ENCODE results near the gene DGCR2. TPM values are rescaled to one million over a fixed set of nuclear protein-coding genes. Genes with fewer than 3 reads are reported as not detected.

Gene DGCR2
- total and polyA plus RNA-seq, 2 experiments from 2014 or later: 25.6 to 42.7 TPM

DNA sequence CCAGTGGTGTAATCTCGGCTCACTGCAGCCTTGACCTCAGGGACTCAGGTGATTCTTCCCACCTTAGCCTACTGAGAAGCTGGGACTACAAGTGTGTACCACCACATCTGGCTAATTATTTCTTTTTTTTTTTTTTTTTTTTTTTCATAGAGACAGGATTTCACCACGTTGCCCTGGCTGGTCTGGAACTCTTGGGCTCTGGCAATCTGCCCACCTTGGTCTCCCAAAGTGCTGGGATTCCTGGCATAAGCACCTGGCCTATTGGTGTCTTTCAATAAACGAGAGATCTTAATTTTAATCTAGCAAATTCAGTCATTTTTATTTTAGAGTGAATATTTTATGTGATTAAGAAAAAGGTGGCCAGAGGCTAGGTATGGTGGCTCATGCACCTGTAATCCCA is 40.1 kb downstream of the DGCR2 start:
- no peaks in the 10 kb centered on the region; the same call in 1 of the 2 replicates for H4K20me1 ChIP-seq (ENCODE audit: insufficient read depth)
- H3K4me2 ChIP-seq (ENCODE audit: unreplicated experiment): no peak overlapping the region
- no peak for DNase-seq
- 0 out of 2 replicates have a peak, but pooled peaks cover 8% of the 10 kb centered on the region for H3K79me2 ChIP-seq (ENCODE audit: insufficient read depth)
- peaks cover 14% of the 10 kb centered on the region for H3F3A ChIP-seq (ENCODE audit: insufficient read depth)
- no peak overlapping the region for H3K27ac ChIP-seq
- no peak overlapping the region for H3K4me3 ChIP-seq
- H3K36me3 ChIP-seq (ENCODE audit: low read depth): peaks cover 10% of the 10 kb centered on the region; the same call in 1 of the 2 replicates
- peaks cover 13% of the 10 kb centered on the region for H3K4me1 ChIP-seq (ENCODE audit: insufficient read depth)
- TF ChIP-seq EZH2phosphoT487 (IDR thresholded peaks at IDR 0.05; ENCODE audit: insufficient read depth, low read depth) (no peak), EZH2 (IDR thresholded peaks at IDR 0.05; ENCODE audit: insufficient read depth, poor library complexity, severe bottlenecking) (no peak)
- no peaks in the 10 kb centered on the region for H3K27me3 ChIP-seq (replicated peaks; ENCODE audit: insufficient read depth)
- H2AFZ ChIP-seq: no peak overlapping the region
- H3K9me2 ChIP-seq (ENCODE audit: insufficient read depth): no peaks in the 10 kb centered on the region
- in situ Hi-C loops (cut with MboI): no loop called here
- H3K9me3 ChIP-seq (ENCODE audit: low read depth): no peaks in the 10 kb centered on the region
- 95 to 98% methylated on average over 3 of the region's 3 CpGs for WGBS, 2 experiments (ENCODE audit: low coverage in 1 of 2, low lambda C conversion rate in 2 of 2, missing lambda C conversion rate in 2 of 2)
- H3K9ac ChIP-seq: no peak overlapping the region

DNA sequence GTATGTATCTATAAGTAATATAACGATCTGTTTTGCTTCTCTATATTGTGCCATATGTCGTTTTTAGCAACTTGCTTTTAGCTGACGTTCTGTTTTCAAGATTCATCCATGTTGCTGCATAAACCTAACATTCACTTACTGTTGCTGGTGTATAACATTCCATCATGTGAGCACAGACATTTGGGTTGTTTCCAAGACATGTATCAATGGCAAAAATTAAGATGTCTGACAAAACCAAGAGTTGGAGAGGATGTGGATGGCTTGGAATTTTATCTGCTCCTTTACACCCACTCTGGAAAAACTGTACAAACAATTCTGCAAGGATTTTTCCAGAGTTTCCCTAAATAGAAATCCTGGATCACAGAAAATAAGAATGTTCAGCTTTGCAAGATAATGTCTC is 40.9 kb downstream of the DGCR2 start:
- in situ Hi-C loops (cut with MboI): no loop called here
- Histone ChIP-seq H3K4me1 (ENCODE audit: insufficient read depth) (peaks cover 5% of the 10 kb centered on the region), H2AFZ (no peak overlapping the region), H3K4me3 (no peak overlapping the region), H3K9me2 (ENCODE audit: insufficient read depth) (no peaks in the 10 kb centered on the region), H4K20me1 (ENCODE audit: insufficient read depth) (no peaks in the 10 kb centered on the region; the same call in 1 of the 2 replicates), H3K36me3 (ENCODE audit: low read depth) (peaks cover 10% of the 10 kb centered on the region; the same call in 1 of the 2 replicates), H3K79me2 (ENCODE audit: insufficient read depth) (0 out of 2 replicates have a peak, but pooled peaks cover 8% of the 10 kb centered on the region), H3K27me3 (replicated peaks; ENCODE audit: insufficient read depth) (no peaks in the 10 kb centered on the region), H3K4me2 (ENCODE audit: unreplicated experiment) (no peak overlapping the region), H3K9ac (no peak overlapping the region), H3K9me3 (ENCODE audit: low read depth) (no peaks in the 10 kb centered on the region), H3F3A (ENCODE audit: insufficient read depth) (peaks cover 9% of the 10 kb centered on the region), H3K27ac (no peak overlapping the region)
- 44 to 57% methylated on average over 3 of the region's 3 CpGs for WGBS, 2 experiments (ENCODE audit: low coverage in 1 of 2, low lambda C conversion rate in 2 of 2, missing lambda C conversion rate in 2 of 2)
- no peak for DNase-seq
- TF ChIP-seq EZH2 (IDR thresholded peaks at IDR 0.05; ENCODE audit: insufficient read depth, poor library complexity, severe bottlenecking) (no peak), EZH2phosphoT487 (IDR thresholded peaks at IDR 0.05; ENCODE audit: insufficient read depth, low read depth) (no peak)

DNA sequence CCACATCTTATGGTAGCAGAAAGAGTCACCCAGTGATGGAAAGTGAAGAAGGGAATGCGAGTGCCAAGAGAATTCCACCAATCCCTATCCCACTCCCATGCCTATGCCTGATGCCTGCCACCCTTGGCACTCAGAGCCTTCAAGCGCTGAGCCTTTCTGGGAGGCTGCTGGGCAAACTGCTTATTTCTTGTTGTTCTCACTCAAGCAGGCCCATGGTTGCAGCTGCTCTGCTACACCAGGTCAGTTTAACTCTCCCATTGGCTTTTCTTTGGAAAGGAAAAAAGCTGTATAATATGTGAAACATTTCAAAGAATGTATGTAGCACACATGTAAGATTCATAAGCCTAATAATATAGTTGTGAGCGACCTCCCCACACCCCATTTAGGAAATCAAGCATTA is 41.4 kb downstream of the DGCR2 start:
- no peak for DNase-seq
- Histone ChIP-seq H3K27ac (no peak overlapping the region), H3K4me3 (no peak overlapping the region), H3K79me2 (ENCODE audit: insufficient read depth) (0 out of 2 replicates have a peak, but pooled peaks cover 8% of the 10 kb centered on the region), H3K27me3 (replicated peaks; ENCODE audit: insufficient read depth) (no peaks in the 10 kb centered on the region), H3K4me2 (ENCODE audit: unreplicated experiment) (no peak overlapping the region), H4K20me1 (ENCODE audit: insufficient read depth) (no peaks in the 10 kb centered on the region), H3K9me3 (ENCODE audit: low read depth) (no peaks in the 10 kb centered on the region), H3K36me3 (ENCODE audit: low read depth) (peaks cover 10% of the 10 kb centered on the region; the same call in 1 of the 2 replicates), H3K9ac (no peak overlapping the region), H3K4me1 (ENCODE audit: insufficient read depth) (0 out of 2 replicates have a peak, but pooled peaks cover under 1% of the 10 kb centered on the region), H3K9me2 (ENCODE audit: insufficient read depth) (no peaks in the 10 kb centered on the region), H2AFZ (no peak overlapping the region), H3F3A (ENCODE audit: insufficient read depth) (0 out of 2 replicates have a peak, but pooled peaks cover 4% of the 10 kb centered on the region)
- TF ChIP-seq EZH2 (IDR thresholded peaks at IDR 0.05; ENCODE audit: insufficient read depth, poor library complexity, severe bottlenecking) (no peak), EZH2phosphoT487 (IDR thresholded peaks at IDR 0.05; ENCODE audit: insufficient read depth, low read depth) (no peak)
- in situ Hi-C loops (cut with MboI): no loop called here
- WGBS, 2 experiments (ENCODE audit: low coverage in 1 of 2, low lambda C conversion rate in 2 of 2, missing lambda C conversion rate in 2 of 2): 98 to 100% methylated on average over 3 of the region's 3 CpGs

DNA sequence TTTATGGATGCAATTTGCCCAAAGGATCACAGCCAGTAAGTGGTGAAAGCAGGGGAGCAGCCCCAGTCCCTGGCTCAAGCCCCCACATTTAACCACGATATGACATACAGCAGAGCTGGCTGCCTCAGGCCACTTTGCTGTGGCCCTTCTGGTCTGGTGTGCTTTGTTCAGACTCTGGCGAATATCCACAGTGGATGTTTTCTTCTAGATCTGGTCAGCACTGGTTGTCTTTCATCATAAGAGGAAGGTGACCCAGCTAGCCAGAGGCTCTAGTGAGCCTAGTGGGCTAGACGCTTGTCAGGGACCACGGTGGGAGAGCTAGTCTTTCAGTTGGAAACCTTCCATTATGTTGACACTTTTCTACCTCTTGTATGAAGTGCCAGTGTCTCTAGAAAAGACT is 42.5 kb downstream of the DGCR2 start:
- no peak for DNase-seq
- WGBS, 2 experiments (ENCODE audit: low coverage in 1 of 2, low lambda C conversion rate in 2 of 2, missing lambda C conversion rate in 2 of 2): 86 to 91% methylated on average over 4 of the region's 4 CpGs
- TF ChIP-seq EZH2 (IDR thresholded peaks at IDR 0.05; ENCODE audit: insufficient read depth, poor library complexity, severe bottlenecking): no peak
- TF ChIP-seq EZH2phosphoT487 (IDR thresholded peaks at IDR 0.05; ENCODE audit: insufficient read depth, low read depth): no peak
- Histone ChIP-seq H3K36me3 (ENCODE audit: low read depth) (peaks cover 10% of the 10 kb centered on the region; the same call in 1 of the 2 replicates), H3K79me2 (ENCODE audit: insufficient read depth) (0 out of 2 replicates have a peak, but pooled peaks cover 8% of the 10 kb centered on the region), H3K9me2 (ENCODE audit: insufficient read depth) (no peaks in the 10 kb centered on the region), H3F3A (ENCODE audit: insufficient read depth) (no peaks in the 10 kb centered on the region), H3K27me3 (replicated peaks; ENCODE audit: insufficient read depth) (no peaks in the 10 kb centered on the region), H2AFZ (no peak overlapping the region), H3K4me2 (ENCODE audit: unreplicated experiment) (no peak overlapping the region), H3K9me3 (ENCODE audit: low read depth) (no peaks in the 10 kb centered on the region), H3K4me1 (ENCODE audit: insufficient read depth) (no peaks in the 10 kb centered on the region), H3K4me3 (no peak overlapping the region), H4K20me1 (ENCODE audit: insufficient read depth) (no peaks in the 10 kb centered on the region), H3K9ac (no peak overlapping the region), H3K27ac (no peak overlapping the region)
- in situ Hi-C loops (cut with MboI): no loop called here

All from GM23248 (cell line).